Ovary (tissue), 9 donors: ENCODE results near the gene PNMA1. TPM values are rescaled to one million over a fixed set of nuclear protein-coding genes. Genes with fewer than 3 reads are reported as not detected.
"Not testable (repeated sequence)": the region's sequence is repeated elsewhere in the genome, so short reads cannot be mapped to it uniquely, and the experiment has no call there.

Source experiments
- DNase-seq, 5 donors: peaks; one replicate each; pipeline ENCODE4 v3.0.0-alpha.2; 2019 to 2020
- H3K27ac ChIP-seq, 2 donors: fragments of 200-600 bp; one replicate each; pipeline versions ENCODE4 v1.5.1 to v1.8.0; 2019 to 2022
- H3K27me3 ChIP-seq: fragments of 200-600 bp; one replicate; pipeline ENCODE4 v1.8.0; 2022
- H3K36me3 ChIP-seq: fragments of 200-600 bp; sonication (generic); one replicate; pipeline ENCODE4 v1.5.1; 2019
- H3K4me1 ChIP-seq: one replicate; pipeline ENCODE4 v1.8.1; 2013; ENCODE audit warnings: mild to moderate bottlenecking, moderate library complexity; ENCODE audit not compliant: insufficient read depth
- H3K4me3 ChIP-seq: fragments of 200-600 bp; sonication (generic); one replicate; pipeline ENCODE4 v1.5.1; 2017
- H3K9me3 ChIP-seq, 2 donors: fragments of 200-600 bp in 1 of 2; sonication (generic) in 1 of 2; one replicate each; pipeline versions ENCODE4 v1.5.1 to v1.8.1; 2013 to 2019; ENCODE audit warnings: mild to moderate bottlenecking in 1 of 2, moderate library complexity in 1 of 2
- CTCF ChIP-seq, 3 donors: fragments of 450-650 bp in 2 of 3; fragments of 200-600 bp in 1 of 3; IDR thresholded peaks; one replicate each; pipeline versions ENCODE4 v1.5.1 to v1.8.0; 2016 to 2022; ENCODE audit warnings: antibody characterized with exemption in 3 of 3, mild to moderate bottlenecking in 1 of 3
- EP300 ChIP-seq: sonication (generic); formaldehyde crosslinking; IDR thresholded peaks from one replicate; pipeline ENCODE4 v1.6.1; 2017; ENCODE audit warnings: antibody characterized with exemption
- POLR2A ChIP-seq: fragments of 450-650 bp; IDR thresholded peaks from one replicate; pipeline ENCODE4 v1.6.1; 2017; ENCODE audit warnings: antibody characterized with exemption, mild to moderate bottlenecking, moderate library complexity
- WGBS, 3 donors: extraction: QIAGEN DNeasy Blood & Tissue Kit in 1 of 3; methylation state at CpG; one replicate each; pipeline versions ENCODE4 v1.1.5 to v1.1.7; 2013 to 2017; 5-methylcytosine and 5-hydroxymethylcytosine counted together
- intact Hi-C, 4 donors: fragments of 100-400 bp; cut with DNase I; formaldehyde crosslinking; loops; one replicate each; pipeline versions ENCODE4 v1.11.0 to v1.15.1; 2022 to 2023
- polyA plus RNA-seq, 2 donors: library from polyadenylated mRNA; stranded (reverse); fragments of 200-250 nt in 1 of 2; fragments of 350-450 nt in 1 of 2; fragmentation: Illumina TruSeq in 1 of 2; extraction: RNeasy Lipid Tissue Mini Kit (QIAGEN cat#74804) in 1 of 2; gene quantifications; one replicate each; pipeline ENCODE4 v1.2.3, GENCODE V29; 2013 to 2014
- total RNA-seq, 7 donors: library from RNA; depleted of rRNA in 2 of 7; stranded (reverse); fragments of >200 nt in 2 of 7; fragmentation: NEBNext Ultra II Directional in 3 of 7; extraction: Animal tissue kit (Norgen Biotek cat#: 25700) in 3 of 7; gene quantifications; one replicate each; pipeline versions ENCODE4 v1.1.0 to v1.2.4, GENCODE V29; 2016 to 2023
- donor health status: DM: no; HTN: no; CAD: no; lungs with moderate emphysema.
- donor health status: DM: no; HTN: no; CAD: no.
- donor health status: Bipolar disorder and iron deficiency.
- donor health status: DM: yes; HTN: yes; CAD: no.
- donor health status: DM: no; HTN: no; CAD: no.
- donor health status: DM: yes; HTN: yes; CAD: no.

PNMA1 gene
- total and polyA plus RNA-seq, 9 donors, result 22.3 to 114 (median 84.2) TPM

- Histone ChIP-seq H3K4me1 (no peaks in the 10 kb centered on the region), H3K27ac (no peak overlapping the region), H3K9me3 (no peaks in the 10 kb centered on the region), H3K27me3 (no peaks in the 10 kb centered on the region), H3K4me3 (no peak overlapping the region), H3K36me3 (no peaks in the 10 kb centered on the region)
- TF ChIP-seq POLR2A (no peak), EP300 (no peak), CTCF (IDR thresholded peaks at IDR 0.05) (no peak)
- WGBS, 3 donors, result 87 to 93% (median 92%) methylated on average over 8 of the region's 8 CpGs
- intact Hi-C loops, result loop anchor here in 1 of 4 donors (10.0 kb wide), 1 partner anchor 65 kb away; the partner anchor contains the start of gene DNAL1
- no peak for DNase-seq
Observed at GRCh38 chr14:73709904-73710469, 4.2 kb downstream of the PNMA1 start.

GRCh38 chr14:73708076-73708475 is 6.1 kb downstream of the PNMA1 start:
- DNase-seq, H3K9me3 ChIP-seq, H3K4me1 ChIP-seq, H3K36me3 ChIP-seq, H3K27ac ChIP-seq, H3K27me3 ChIP-seq, H3K4me3 ChIP-seq, intact Hi-C loops: not testable (repeated sequence)
- WGBS, 3 donors, result 87 to 100% (median 94%) methylated on average over 4 of the region's 4 CpGs

- no peak for TF ChIP-seq EP300
- TF ChIP-seq POLR2A, result no peak
- no peak for TF ChIP-seq CTCF (IDR thresholded peaks at IDR 0.05)
- intact Hi-C loops, result no loop called here
Observed at GRCh38 chr14:73700325-73700724, 13.9 kb downstream of the PNMA1 start.

GRCh38 chr14:73696466-73697400 is 17.5 kb downstream of the PNMA1 start:
- no peak overlapping the region for H3K27ac ChIP-seq
- H3K27me3 ChIP-seq, result no peaks in the 10 kb centered on the region
- TF ChIP-seq POLR2A (no peak), EP300 (no peak), CTCF (IDR thresholded peaks at IDR 0.05) (no peak)
- no peaks in the 10 kb centered on the region for H3K4me1 ChIP-seq
- WGBS, 3 donors, result 90 to 94% (median 93%) methylated on average over 2 of the region's 2 CpGs
- no peaks in the 10 kb centered on the region for H3K36me3 ChIP-seq
- intact Hi-C loops, result no loop called here
- no peak for DNase-seq
- no peak overlapping the region for H3K4me3 ChIP-seq
- H3K9me3 ChIP-seq, result no peaks in the 10 kb centered on the region

More at GRCh38 chr14:73700325-73700724, 13.9 kb downstream of the PNMA1 start:
- no peak for DNase-seq
- WGBS, 3 donors, result 0 to 100% (median 57%) methylated on average over 1 of the region's 1 CpG
- Histone ChIP-seq H3K36me3 (no peaks in the 10 kb centered on the region), H3K4me3 (no peak overlapping the region), H3K9me3 (no peaks in the 10 kb centered on the region), H3K27ac (no peak overlapping the region), H3K4me1 (no peaks in the 10 kb centered on the region), H3K27me3 (no peaks in the 10 kb centered on the region)

- 94 to 98% (median 96%) methylated on average over 2 of the region's 2 CpGs for WGBS, 3 donors
- intact Hi-C loops, result no loop called here
- no peaks in the 10 kb centered on the region for H3K9me3 ChIP-seq
- TF ChIP-seq CTCF (IDR thresholded peaks at IDR 0.05) (no peak), POLR2A (no peak), EP300 (no peak)
- no peak overlapping the region for H3K4me3 ChIP-seq
- DNase-seq, result no peak
- no peaks in the 10 kb centered on the region for H3K36me3 ChIP-seq
- H3K27ac ChIP-seq, result no peak overlapping the region
- no peaks in the 10 kb centered on the region for H3K27me3 ChIP-seq
- H3K4me1 ChIP-seq, result no peaks in the 10 kb centered on the region
Observed at GRCh38 chr14:73695997-73696396, 18.2 kb downstream of the PNMA1 start.
